HG02885 (cell line): ENCODE results near the gene FSTL4.

ENCODE experiments used
- ATAC-seq: cut with Tn5 transposase; IDR thresholded peaks from one replicate; pipeline ENCODE4 v1.9.1; 2021; ENCODE audit warnings: mild to moderate bottlenecking; ENCODE audit not compliant: unreplicated experiment, poor library complexity

FSTL4 gene

GRCh38 chr5:133317558-133317957 is 294.8 kb downstream of the FSTL4 start:
- no peak for ATAC-seq

GRCh38 chr5:133316346-133317343 is 295.7 kb downstream of the FSTL4 start:
- no peak for ATAC-seq

GRCh38 chr5:133314086-133314485 is 298.3 kb downstream of the FSTL4 start:
- no peak for ATAC-seq

GRCh38 chr5:133311176-133311575 is 301.2 kb downstream of the FSTL4 start:
- no peak for ATAC-seq

GRCh38 chr5:133309984-133310621 is 302.2 kb downstream of the FSTL4 start:
- no peak for ATAC-seq

GRCh38 chr5:133309166-133309795 is 303.1 kb downstream of the FSTL4 start:
- no peak for ATAC-seq

- peak; percentile 66 for ATAC-seq
These were observed 305.1 kb downstream of the FSTL4 start for GRCh38 chr5:133307275-133307674.

GRCh38 chr5:133304707-133305216 is 307.6 kb downstream of the FSTL4 start:
- no peak for ATAC-seq

GRCh38 chr5:133304178-133304577 is 308.2 kb downstream of the FSTL4 start:
- ATAC-seq: no peak

- ATAC-seq: no peak
These were observed 309.0 kb downstream of the FSTL4 start for GRCh38 chr5:133303298-133303697.

GRCh38 chr5:133299728-133300127 is 312.6 kb downstream of the FSTL4 start:
- ATAC-seq: no peak

- no peak for ATAC-seq
These were observed 313.3 kb downstream of the FSTL4 start for GRCh38 chr5:133299021-133299420.

GRCh38 chr5:133298447-133298846 is 313.9 kb downstream of the FSTL4 start:
- ATAC-seq: no peak

- ATAC-seq: no peak
These were observed 315.0 kb downstream of the FSTL4 start for GRCh38 chr5:133297293-133297692.

GRCh38 chr5:133296624-133297023 is 315.7 kb downstream of the FSTL4 start:
- ATAC-seq: no peak

GRCh38 chr5:133295520-133295919 is 316.8 kb downstream of the FSTL4 start:
- no peak for ATAC-seq

- ATAC-seq: no peak
These were observed 318.0 kb downstream of the FSTL4 start for GRCh38 chr5:133294380-133294779.

GRCh38 chr5:133293960-133294359 is 318.4 kb downstream of the FSTL4 start:
- ATAC-seq: no peak

GRCh38 chr5:133292300-133292699 is 320.0 kb downstream of the FSTL4 start:
- ATAC-seq: no peak

GRCh38 chr5:133291524-133291923 is 320.8 kb downstream of the FSTL4 start:
- ATAC-seq: no peak
